GM19240 (cell line): ENCODE results near the gene BIN1.
"Not testable (repeated sequence)": the region's sequence is repeated elsewhere in the genome, so short reads cannot be mapped to it uniquely, and the experiment has no call there.

Experiments
- DNase-seq: peaks from one replicate; pipeline ENCODE4 v3.0.0; 2011; ENCODE audit warnings: low spot score; ENCODE audit not compliant: insufficient read length

Gene BIN1

GRCh38 chr2:127134235-127134634 is 27.3 kb upstream of the BIN1 start:
- DNase-seq = no peak

- no peak for DNase-seq
These were observed 26.8 kb upstream of the BIN1 start for GRCh38 chr2:127133793-127134192.

- DNase-seq = no peak
These were observed 23.5 kb upstream of the BIN1 start for GRCh38 chr2:127130421-127130820.

GRCh38 chr2:127129937-127130336 is 23.0 kb upstream of the BIN1 start:
- no peak for DNase-seq

- DNase-seq = peak; percentile 72
These were observed 21.5 kb upstream of the BIN1 start for GRCh38 chr2:127128445-127128904.

GRCh38 chr2:127125821-127126220 is 18.9 kb upstream of the BIN1 start:
- DNase-seq = no peak

- DNase-seq = no peak
These were observed 17.5 kb upstream of the BIN1 start for GRCh38 chr2:127124426-127124825.

- no peak for DNase-seq
These were observed 15.5 kb upstream of the BIN1 start for GRCh38 chr2:127122361-127123027.

GRCh38 chr2:127121776-127122176 is 14.8 kb upstream of the BIN1 start:
- DNase-seq = no peak

- no peak for DNase-seq
These were observed 14.4 kb upstream of the BIN1 start for GRCh38 chr2:127121353-127121752.

GRCh38 chr2:127120408-127120807 is 13.5 kb upstream of the BIN1 start:
- DNase-seq = not testable (repeated sequence)

GRCh38 chr2:127118467-127118866 is 11.5 kb upstream of the BIN1 start:
- no peak for DNase-seq

- DNase-seq = no peak
These were observed 11.1 kb upstream of the BIN1 start for GRCh38 chr2:127118038-127118437.

GRCh38 chr2:127117603-127118002 is 10.6 kb upstream of the BIN1 start:
- no peak for DNase-seq

GRCh38 chr2:127115471-127116199 is 8.7 kb upstream of the BIN1 start:
- no peak for DNase-seq

GRCh38 chr2:127110985-127111384 is 4.0 kb upstream of the BIN1 start:
- no peak for DNase-seq

- no peak for DNase-seq
These were observed 1.2 kb upstream of the BIN1 start for GRCh38 chr2:127108090-127108523.

- DNase-seq = no peak
These were observed 657 bp upstream of the BIN1 start for GRCh38 chr2:127107622-127107999.

- DNase-seq = no peak
These were observed 430 bp downstream of the BIN1 start for GRCh38 chr2:127106457-127106990.

GRCh38 chr2:127105656-127106456 is 1.1 kb downstream of the BIN1 start:
- no peak for DNase-seq

GRCh38 chr2:127104881-127105655 is 1.9 kb downstream of the BIN1 start:
- DNase-seq = no peak
